GM06990 (cell line): ENCODE results near the gene FGFR4.

Experiments used
- DNase-seq: peaks from one replicate; pipeline ENCODE4 v3.0.0-alpha.2; 2011; ENCODE audit not compliant: insufficient read length; ENCODE audit errors: extremely low read depth
- H3K27me3 ChIP-seq: replicated peaks from 2 replicates; pipeline ENCODE4 v1.6.0; 2011; ENCODE audit warnings: low read length; ENCODE audit not compliant: control insufficient read depth, insufficient read depth
- H3K36me3 ChIP-seq: 2 replicates; pipeline ENCODE4 v1.5.1; 2011; ENCODE audit warnings: low read length; ENCODE audit not compliant: control insufficient read depth, insufficient read depth
- H3K4me3 ChIP-seq: replicated peaks from 2 replicates; pipeline ENCODE4 v1.5.1; 2011; ENCODE audit warnings: low read depth, mild to moderate bottlenecking, control low read depth, low read length
- CTCF ChIP-seq: IDR thresholded peaks from 2 replicates; pipeline ENCODE4 v1.5.1; 2011; ENCODE audit warnings: low read length, control low read depth, mild to moderate bottlenecking, inconsistent platforms; ENCODE audit not compliant: insufficient read depth, poor library complexity, severe bottlenecking

Gene FGFR4

GRCh38 chr5:177095088-177095669, 8.5 kb downstream of the FGFR4 start:
- no peak overlapping the region for H3K4me3 ChIP-seq
- no peaks in the 10 kb centered on the region for H3K36me3 ChIP-seq
- no peak for DNase-seq
- peaks cover 1% of the 10 kb centered on the region for H3K27me3 ChIP-seq
- TF ChIP-seq CTCF, result no peak

GRCh38 chr5:177096162-177097015, 9.7 kb downstream of the FGFR4 start:
- DNase-seq, result no peak
- no peak for TF ChIP-seq CTCF
- H3K36me3 ChIP-seq, result no peaks in the 10 kb centered on the region
- H3K4me3 ChIP-seq, result no peak overlapping the region
- H3K27me3 ChIP-seq, result no peaks in the 10 kb centered on the region; the same call in 1 of the 2 replicates

- DNase-seq, result no peak
- Histone ChIP-seq H3K4me3 (no peak overlapping the region), H3K27me3 (no peaks in the 10 kb centered on the region; the same call in 1 of the 2 replicates), H3K36me3 (no peaks in the 10 kb centered on the region)
- TF ChIP-seq CTCF, result no peak
These were observed 10.6 kb downstream of the FGFR4 start for GRCh38 chr5:177097016-177097985.

- Histone ChIP-seq H3K27me3 (no peaks in the 10 kb centered on the region; the same call in 1 of the 2 replicates), H3K36me3 (no peaks in the 10 kb centered on the region), H3K4me3 (no peak overlapping the region)
- DNase-seq, result no peak
- no peak for TF ChIP-seq CTCF
These were observed 11.4 kb downstream of the FGFR4 start for GRCh38 chr5:177098120-177098469.

GRCh38 chr5:177098470-177099141, 11.9 kb downstream of the FGFR4 start:
- Histone ChIP-seq H3K27me3 (no peaks in the 10 kb centered on the region; the same call in 1 of the 2 replicates), H3K36me3 (no peaks in the 10 kb centered on the region), H3K4me3 (no peak overlapping the region)
- DNase-seq, result no peak
- TF ChIP-seq CTCF, result no peak
